Gastrocnemius medialis (tissue), 4 donors: Measurements from ENCODE around the gene ACVR1. TPM values are rescaled to one million over a fixed set of nuclear protein-coding genes. Genes with fewer than 3 reads are reported as not detected.

Experiments used
- ATAC-seq, 2 donors: fragments of 150-250 bp; one replicate each; pipeline ENCODE4 v1.9.1; 2016
- DNase-seq, 2 donors: peaks; one replicate each; pipeline ENCODE4 v3.0.0-alpha.2; 2019
- H3K27ac ChIP-seq, 4 donors: fragments of 200-600 bp; sonication (generic); 1 replicate in 1 of 4; 2 replicates in 3 of 4; pipeline ENCODE4 v1.5.1; 2016 to 2018; ENCODE audit warnings: mild to moderate bottlenecking in 2 of 4, moderate library complexity in 1 of 4
- H3K27me3 ChIP-seq, 3 donors: fragments of 200-600 bp; sonication (generic) in 2 of 3; 1 replicate in 1 of 3; 2 replicates in 2 of 3; pipeline versions ENCODE4 v1.5.1 to v1.6.0; 2016 to 2019; ENCODE audit warnings: mild to moderate bottlenecking in 1 of 3, moderate library complexity in 1 of 3
- H3K36me3 ChIP-seq, 2 donors: fragments of 200-600 bp; sonication (generic) in 1 of 2; one replicate each; pipeline ENCODE4 v1.5.1; 2017 to 2018
- H3K4me1 ChIP-seq, 2 donors: fragments of 200-600 bp; sonication (generic) in 1 of 2; one replicate each; pipeline ENCODE4 v1.5.1; 2016 to 2017; ENCODE audit warnings: mild to moderate bottlenecking in 2 of 2
- H3K4me3 ChIP-seq, 4 donors: fragments of 200-600 bp; sonication (generic) in 3 of 4; 1 replicate in 1 of 4; 2 replicates in 3 of 4; pipeline ENCODE4 v1.5.1; 2016 to 2019; ENCODE audit warnings: mild to moderate bottlenecking in 2 of 4
- H3K9me3 ChIP-seq, 3 donors: fragments of 200-600 bp; sonication (generic) in 2 of 3; 1 replicate in 1 of 3; 2 replicates in 2 of 3; pipeline ENCODE4 v1.5.1; 2016 to 2019
- POLR2A ChIP-seq, 2 donors: fragments of 450-650 bp; IDR thresholded peaks; one replicate each; pipeline ENCODE4 v1.6.1; 2017; ENCODE audit warnings: antibody characterized with exemption in 2 of 2, mild to moderate bottlenecking in 2 of 2, moderate library complexity in 2 of 2
- in situ Hi-C, 4 donors: fragments of 200-750 bp; cut with MboI; loops; one replicate each; pipeline versions ENCODE4 v1.15.0 to v1.8.0; 2017; ENCODE audit warnings: low sequenced_read_pairs in 4 of 4
- intact Hi-C: fragments of 100-400 bp; cut with DNase I; formaldehyde crosslinking; loops from one replicate; pipeline ENCODE4 v1.15.1; 2023; ENCODE audit warnings: low total_unique reads
- total RNA-seq, 4 donors: library from RNA; depleted of rRNA; stranded (reverse); fragments of >200 nt; gene quantifications; one replicate each; pipeline versions ENCODE4 v1.1.0 to v1.2.3, GENCODE V29; 2016
- TF ChIP-seq, protein P1 (sequence below), 5 experiments: fragments of 450-650 bp in 3 of 5; fragments of 200-600 bp in 2 of 5; sonication (generic) in 2 of 5; IDR thresholded peaks in 4 of 5; conservative IDR thresholded peaks in 1 of 5; 1 replicate in 4 of 5; 2 replicates in 1 of 5; pipeline ENCODE4 v1.5.1; 2016 to 2019; ENCODE audit warnings: antibody characterized with exemption in 5 of 5, mild to moderate bottlenecking in 3 of 5, moderate library complexity in 3 of 5

Gene ACVR1
- total RNA-seq, 4 donors from 2014 or later, result 10.8 to 18.4 (median 12.2) TPM

DNA sequence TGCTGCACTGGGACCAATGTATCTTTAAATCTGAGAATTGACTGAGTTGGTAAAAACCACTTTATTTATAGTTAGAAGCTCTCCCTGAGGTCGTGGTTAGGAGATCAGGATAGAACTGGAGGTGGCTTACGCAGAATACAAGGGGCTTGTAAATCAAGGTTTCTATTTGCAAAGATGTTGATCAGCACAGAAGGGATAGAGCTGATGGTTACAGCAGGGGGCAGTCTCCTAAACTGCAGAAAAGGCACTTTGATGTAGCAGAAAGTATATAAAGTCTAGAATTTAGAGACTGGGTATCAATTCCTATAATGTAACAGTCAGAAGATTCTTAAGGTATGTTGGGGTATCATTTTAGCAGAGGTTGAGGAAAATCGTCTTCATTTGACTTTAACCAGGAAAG, 25.2 kb upstream of the ACVR1 start:
- Histone ChIP-seq H3K4me1 (peaks cover 0 to 3% of the 10 kb centered on the region in 2 donors), H3K36me3 (no peaks in the 10 kb centered on the region), H3K27ac (no peak overlapping the region), H3K9me3 (no peaks in the 10 kb centered on the region), H3K4me3 (no peak overlapping the region), H3K27me3 (no peaks in the 10 kb centered on the region)
- TF ChIP-seq, protein P1, sequence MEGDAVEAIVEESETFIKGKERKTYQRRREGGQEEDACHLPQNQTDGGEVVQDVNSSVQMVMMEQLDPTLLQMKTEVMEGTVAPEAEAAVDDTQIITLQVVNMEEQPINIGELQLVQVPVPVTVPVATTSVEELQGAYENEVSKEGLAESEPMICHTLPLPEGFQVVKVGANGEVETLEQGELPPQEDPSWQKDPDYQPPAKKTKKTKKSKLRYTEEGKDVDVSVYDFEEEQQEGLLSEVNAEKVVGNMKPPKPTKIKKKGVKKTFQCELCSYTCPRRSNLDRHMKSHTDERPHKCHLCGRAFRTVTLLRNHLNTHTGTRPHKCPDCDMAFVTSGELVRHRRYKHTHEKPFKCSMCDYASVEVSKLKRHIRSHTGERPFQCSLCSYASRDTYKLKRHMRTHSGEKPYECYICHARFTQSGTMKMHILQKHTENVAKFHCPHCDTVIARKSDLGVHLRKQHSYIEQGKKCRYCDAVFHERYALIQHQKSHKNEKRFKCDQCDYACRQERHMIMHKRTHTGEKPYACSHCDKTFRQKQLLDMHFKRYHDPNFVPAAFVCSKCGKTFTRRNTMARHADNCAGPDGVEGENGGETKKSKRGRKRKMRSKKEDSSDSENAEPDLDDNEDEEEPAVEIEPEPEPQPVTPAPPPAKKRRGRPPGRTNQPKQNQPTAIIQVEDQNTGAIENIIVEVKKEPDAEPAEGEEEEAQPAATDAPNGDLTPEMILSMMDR (IDR thresholded peaks at IDR 0.05 in 4 of 5, conservative IDR thresholded peaks at IDR 0.05 in 1 of 5), result no peak
- no peak for TF ChIP-seq POLR2A (IDR thresholded peaks at IDR 0.05)
- DNase-seq (no peak), ATAC-seq (no peak)
- in situ Hi-C loops, result no loop called here
- intact Hi-C loops, result no loop called here

- intact Hi-C loops (no loop called here), in situ Hi-C loops (no loop called here)
- Histone ChIP-seq H3K27me3 (no peaks in the 10 kb centered on the region), H3K9me3 (no peaks in the 10 kb centered on the region), H3K4me3 (no peak overlapping the region), H3K4me1 (peaks cover 0 to 3% of the 10 kb centered on the region in 2 donors), H3K36me3 (no peaks in the 10 kb centered on the region), H3K27ac (no peak overlapping the region)
- TF ChIP-seq, protein P1 (IDR thresholded peaks at IDR 0.05 in 4 of 5, conservative IDR thresholded peaks at IDR 0.05 in 1 of 5), result no peak
- TF ChIP-seq POLR2A (IDR thresholded peaks at IDR 0.05), result no peak
- ATAC-seq (no peak), DNase-seq (no peak)
These were observed 24.6 kb upstream of the ACVR1 start for GRCh38 chr2:157900684-157901083.

- in situ Hi-C loops, result no loop called here
- no peak for TF ChIP-seq POLR2A (IDR thresholded peaks at IDR 0.05)
- TF ChIP-seq, protein P1 (IDR thresholded peaks at IDR 0.05 in 4 of 5, conservative IDR thresholded peaks at IDR 0.05 in 1 of 5), result no peak
- intact Hi-C loops, result no loop called here
These were observed 24.1 kb upstream of the ACVR1 start for GRCh38 chr2:157900203-157900602.

GRCh38 chr2:157899125-157899839, 23.2 kb upstream of the ACVR1 start:
- Histone ChIP-seq H3K9me3 (no peaks in the 10 kb centered on the region), H3K4me3 (no peak overlapping the region), H3K4me1 (peaks cover 5 to 12% of the 10 kb centered on the region in 2 donors), H3K27me3 (no peaks in the 10 kb centered on the region), H3K27ac (no peak overlapping the region), H3K36me3 (no peaks in the 10 kb centered on the region)
- no peak for TF ChIP-seq POLR2A (IDR thresholded peaks at IDR 0.05)
- TF ChIP-seq, protein P1 (IDR thresholded peaks at IDR 0.05 in 4 of 5, conservative IDR thresholded peaks at IDR 0.05 in 1 of 5), result no peak
- intact Hi-C loops (no loop called here), in situ Hi-C loops (no loop called here)
- no peak for ATAC-seq
- DNase-seq, result no peak

More at GRCh38 chr2:157900203-157900602, 24.1 kb upstream of the ACVR1 start:
- Histone ChIP-seq H3K4me3 (no peak overlapping the region), H3K27ac (no peak overlapping the region), H3K27me3 (no peaks in the 10 kb centered on the region), H3K36me3 (no peaks in the 10 kb centered on the region), H3K4me1 (peaks cover 0 to 6% of the 10 kb centered on the region in 2 donors), H3K9me3 (no peaks in the 10 kb centered on the region)
- no peak for DNase-seq
- ATAC-seq, result no peak
